Activated T-cell treated with anti-CD3 and anti-CD28 coated beads, Interleukin-2, amount 50 U/mL, for 1 hour (primary cell): ENCODE data around the gene CD69.
A peak's percentile ranks its signal among the peaks of the same experiment; 100 is the strongest.

ENCODE experiments used
- DNase-seq: peaks from one replicate; pipeline ENCODE4 v3.0.0-alpha.2; 2020

The CD69 gene

GRCh38 chr12:9779209-9779608, 18.5 kb upstream of the CD69 start:
- no peak for DNase-seq

DNA sequence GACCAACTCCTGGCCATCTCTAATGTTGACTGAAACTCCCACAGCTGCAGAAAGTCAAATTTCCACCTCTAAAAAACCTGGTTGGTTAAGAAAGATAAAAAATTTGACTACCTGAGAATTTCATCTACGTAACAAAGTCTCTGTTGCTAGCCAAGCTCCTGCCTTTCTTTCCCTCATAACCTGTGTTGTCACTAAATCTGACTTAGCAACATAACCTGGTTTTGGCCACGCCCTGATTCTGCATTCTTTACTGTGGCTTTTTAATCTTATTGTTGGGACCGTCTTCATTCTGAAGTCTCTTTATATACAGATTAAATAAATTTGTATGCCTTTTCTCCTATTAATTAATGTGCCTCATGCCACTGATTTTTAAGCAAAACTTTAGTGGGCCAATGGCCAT, 16.1 kb upstream of the CD69 start:
- no peak for DNase-seq

DNA sequence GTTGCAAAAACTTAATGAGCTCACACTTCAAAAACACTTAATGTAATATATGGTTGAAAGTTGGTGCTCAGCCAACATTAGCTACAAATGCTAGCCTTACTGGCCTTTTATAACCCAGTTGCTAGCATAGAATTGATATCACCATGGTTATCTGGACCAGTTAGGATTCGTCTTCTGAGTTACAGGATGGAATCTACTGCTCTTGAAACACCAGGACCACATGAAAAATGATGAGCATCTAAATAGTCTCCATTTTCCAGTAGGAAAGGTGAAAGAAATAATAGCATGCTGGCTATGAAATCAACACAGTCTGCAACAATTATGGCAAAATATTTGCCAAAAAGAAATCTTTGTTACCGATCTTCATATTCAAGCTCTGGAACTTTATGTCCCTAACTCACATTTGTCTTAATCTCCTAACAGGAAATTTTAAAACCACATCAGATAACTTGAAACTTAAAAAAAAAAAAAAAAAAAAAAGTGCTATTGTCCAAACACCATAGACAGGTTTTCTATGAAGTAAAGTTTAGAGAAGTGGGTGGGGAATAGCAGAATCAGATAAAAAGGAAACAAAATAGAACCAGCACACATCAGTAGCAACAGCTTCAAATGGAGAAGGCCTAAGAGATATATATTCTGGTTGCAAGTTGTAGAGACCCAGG, 12.6 kb upstream of the CD69 start:
- DNase-seq: no peak

- DNase-seq: no peak
These were observed 2.3 kb upstream of the CD69 start for GRCh38 chr12:9763025-9763424.

DNA sequence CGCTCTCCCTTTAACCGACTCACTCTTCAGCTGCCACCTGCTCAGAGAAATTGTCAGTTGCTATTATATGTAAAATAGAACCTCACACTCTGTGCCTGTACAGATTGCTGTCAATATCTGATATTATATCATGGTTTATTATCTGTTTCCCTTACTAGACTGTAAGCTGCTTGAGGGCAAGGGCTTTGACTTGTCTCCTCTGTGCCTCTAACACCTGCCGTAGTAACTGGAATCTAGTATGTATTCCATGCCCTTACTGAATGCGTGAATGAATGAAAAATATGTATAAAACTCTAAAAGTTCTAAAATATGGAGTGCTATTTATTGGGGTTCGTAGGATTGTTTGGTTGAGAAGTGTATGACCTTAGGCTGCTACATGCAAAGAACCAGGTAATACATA, 1.7 kb upstream of the CD69 start:
- DNase-seq: no peak

DNA sequence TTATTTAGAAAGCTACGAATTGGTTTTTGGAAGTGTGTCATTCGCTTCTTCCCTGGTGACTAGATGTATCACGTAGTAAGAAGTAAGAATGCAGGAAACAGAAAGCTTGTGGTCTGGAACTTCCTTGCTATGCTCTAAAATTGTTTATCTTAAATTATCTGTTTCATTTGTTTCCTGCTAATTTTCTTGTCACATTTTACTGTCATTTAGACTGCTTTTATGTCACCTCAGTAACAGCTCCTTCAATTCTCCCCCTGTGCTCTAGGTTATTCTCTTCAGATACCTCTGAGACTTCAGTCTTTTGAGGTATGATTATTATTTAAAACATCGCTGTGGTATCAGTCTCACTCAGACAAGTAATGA, 699 bp upstream of the CD69 start:
- DNase-seq: no peak

DNA sequence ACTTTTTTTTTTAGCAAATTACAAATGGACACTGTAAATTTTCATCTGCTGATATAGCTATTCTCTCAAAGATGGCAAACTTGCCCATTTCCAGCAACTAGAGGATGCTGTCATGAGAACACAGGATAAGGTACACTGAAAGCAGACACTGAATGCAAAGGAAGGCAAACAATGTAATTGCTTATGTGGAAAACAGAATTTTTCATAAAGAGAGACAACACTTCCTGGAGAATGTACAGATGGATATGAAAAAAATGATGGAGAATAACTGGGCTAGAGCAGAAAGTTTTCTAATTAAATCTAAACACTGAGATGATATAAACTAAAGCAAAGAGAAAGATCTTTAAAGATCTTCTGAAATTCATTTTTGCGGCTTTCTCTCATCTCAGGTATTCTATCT, 581 bp downstream of the CD69 start:
- DNase-seq: no peak

GRCh38 chr12:9759694-9760093, 1.0 kb downstream of the CD69 start:
- DNase-seq: no peak

DNA sequence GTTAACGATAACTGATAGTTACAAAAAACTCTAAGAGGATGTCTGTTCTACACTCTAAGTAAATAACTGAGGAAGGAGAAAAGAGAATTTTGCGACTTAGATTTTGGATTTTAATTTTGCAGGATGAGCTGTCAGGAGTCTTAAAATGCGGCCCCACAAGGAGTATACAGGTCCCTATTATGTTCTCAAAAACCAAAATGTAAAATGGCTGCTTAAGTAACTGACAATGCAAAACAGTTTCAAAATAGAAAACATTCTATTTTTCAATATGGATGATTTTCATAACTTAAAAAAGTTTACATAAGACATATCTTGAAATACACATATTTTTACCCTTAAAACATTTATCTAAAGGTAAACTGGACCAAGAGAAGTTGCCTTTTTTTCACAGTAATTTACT, 2.6 kb downstream of the CD69 start:
- no peak for DNase-seq

DNA sequence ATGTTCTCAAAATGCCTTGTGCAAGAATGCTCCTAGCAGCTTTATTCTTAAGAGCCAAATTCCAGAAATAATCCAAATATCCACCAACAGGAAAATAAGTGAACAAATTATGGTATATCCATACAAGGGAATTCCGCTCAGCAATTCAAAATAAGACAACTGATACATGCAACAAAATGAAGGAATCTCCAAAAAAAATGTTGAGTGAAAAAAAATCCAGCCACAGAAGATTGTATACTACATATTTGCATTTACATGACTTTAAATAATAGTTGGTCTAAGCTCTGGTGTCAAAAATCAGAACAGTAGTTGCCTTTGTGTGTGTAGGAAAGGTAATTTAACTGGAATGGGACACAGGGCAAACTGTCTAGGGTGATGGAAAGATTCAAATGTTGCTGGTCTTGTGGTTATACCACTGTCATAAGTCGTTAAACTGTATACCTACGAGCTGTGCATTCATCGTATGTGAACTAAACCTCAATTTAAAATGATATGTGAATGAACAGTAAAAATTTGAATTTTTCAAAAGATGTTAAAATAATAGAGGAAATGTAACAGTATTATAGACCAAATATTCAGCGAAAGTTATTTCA, 3.2 kb downstream of the CD69 start:
- DNase-seq: no peak

DNA sequence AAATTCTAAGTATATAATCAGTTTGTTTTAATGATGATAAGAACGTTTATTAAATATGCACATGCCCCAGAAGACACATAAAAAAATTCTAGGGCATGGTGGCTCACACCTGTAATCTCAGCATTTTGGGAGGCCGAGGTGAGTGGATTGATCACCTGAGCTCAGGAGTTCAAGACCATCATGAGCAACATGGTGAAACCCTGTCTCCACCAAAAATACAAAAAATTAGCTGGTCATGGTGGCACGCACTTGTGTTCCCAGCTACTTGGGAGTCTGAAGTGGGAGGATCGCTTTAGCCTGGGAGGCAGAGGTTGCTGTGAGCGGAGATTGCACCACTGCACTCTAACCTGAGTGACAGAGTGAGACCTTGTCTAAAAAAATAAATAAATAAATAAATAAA, 4.0 kb downstream of the CD69 start:
- DNase-seq: peak; percentile 42

DNA sequence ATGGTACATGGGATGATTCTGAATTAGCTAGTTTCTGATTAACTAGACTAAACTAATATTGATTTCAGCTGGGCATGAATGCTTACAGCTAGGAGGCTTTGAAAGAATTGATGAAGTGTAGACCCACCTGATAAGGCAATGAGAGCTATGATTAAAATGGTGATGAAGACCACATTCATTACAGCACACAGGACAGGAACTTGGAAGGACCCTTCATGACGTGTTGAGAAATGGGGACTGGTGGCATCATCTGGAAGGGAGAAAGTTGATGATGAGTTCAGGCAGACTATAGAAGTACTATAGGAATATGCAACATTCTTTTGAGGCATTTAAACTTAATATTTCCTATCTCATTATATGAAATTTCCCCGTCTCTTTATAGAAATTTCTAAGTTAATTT, 4.5 kb downstream of the CD69 start:
- DNase-seq: no peak

DNA sequence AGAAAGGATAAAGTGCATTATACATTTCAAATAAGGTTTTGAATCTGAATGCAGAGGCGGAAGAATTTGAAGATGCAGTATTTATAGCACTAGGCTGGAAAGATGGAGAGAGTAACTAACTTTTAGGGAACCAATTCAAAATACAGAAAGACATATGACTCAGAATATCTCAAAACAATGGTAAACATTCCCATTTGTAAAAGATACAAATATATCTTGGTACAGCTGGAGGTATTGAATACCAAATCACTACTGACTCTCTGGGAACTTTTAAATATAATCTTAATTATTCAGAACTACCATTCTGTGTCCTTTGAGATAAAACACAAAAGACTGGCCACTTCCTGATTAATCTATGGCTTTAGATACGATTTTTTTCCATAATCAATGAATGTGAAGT, 5.1 kb downstream of the CD69 start:
- no peak for DNase-seq

- no peak for DNase-seq
These were observed 5.7 kb downstream of the CD69 start for GRCh38 chr12:9755035-9755434.

GRCh38 chr12:9754099-9754927, 6.4 kb downstream of the CD69 start:
- DNase-seq: no peak

- DNase-seq: no peak
These were observed 7.2 kb downstream of the CD69 start for GRCh38 chr12:9753498-9753897.

DNA sequence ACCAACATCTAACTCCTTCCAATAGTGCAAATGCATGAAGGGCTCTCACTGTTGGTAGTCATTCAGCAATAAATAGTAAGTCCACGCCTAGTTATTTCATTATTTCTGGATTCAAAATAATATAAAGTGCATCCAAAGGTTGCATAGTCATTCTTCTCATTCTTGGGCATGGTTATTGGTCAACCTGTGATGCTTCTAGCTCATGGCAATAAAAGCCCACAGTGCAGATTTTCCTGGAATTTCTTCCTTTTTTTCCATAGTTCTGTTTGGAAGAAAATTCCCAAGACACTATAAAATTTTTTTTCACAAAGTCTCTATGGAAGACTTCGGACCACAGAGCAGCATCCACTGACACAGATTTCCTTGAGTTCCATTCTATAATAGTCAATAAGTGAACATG, 7.6 kb downstream of the CD69 start:
- no peak for DNase-seq

DNA sequence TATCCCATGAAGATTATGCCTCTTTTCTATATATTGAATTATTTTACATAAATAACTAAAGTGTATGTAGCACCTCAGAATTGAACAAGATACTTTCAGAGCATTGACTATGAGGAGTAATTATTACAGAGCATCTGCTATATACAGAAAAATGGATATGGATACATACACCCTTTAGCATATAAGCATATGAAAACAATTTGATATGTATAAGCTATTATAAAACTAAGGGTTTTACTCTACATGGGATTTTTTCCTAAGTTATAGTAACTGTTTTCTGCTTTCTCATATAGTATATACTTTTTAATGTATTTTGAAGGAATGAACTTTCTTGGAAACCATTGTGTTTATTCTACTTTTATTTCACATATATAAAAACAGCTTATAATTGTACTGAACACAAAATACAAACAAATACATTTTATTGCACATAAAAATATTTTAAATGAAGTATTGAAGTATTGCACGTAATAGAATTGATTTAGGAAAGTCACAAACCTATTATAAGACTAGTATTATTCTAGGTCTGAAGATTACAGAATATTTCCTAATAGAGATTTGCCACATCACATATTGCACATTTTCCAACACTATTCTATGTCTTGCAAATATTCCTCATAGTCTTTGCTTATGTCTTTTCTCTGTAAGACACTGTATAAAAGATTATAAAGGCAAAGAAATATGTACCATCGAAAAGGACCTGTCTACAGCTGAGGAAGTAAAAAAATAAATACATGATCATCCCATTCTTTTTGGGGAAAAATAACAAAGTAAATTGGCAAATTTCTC, 8.4 kb downstream of the CD69 start:
- DNase-seq: no peak

DNA sequence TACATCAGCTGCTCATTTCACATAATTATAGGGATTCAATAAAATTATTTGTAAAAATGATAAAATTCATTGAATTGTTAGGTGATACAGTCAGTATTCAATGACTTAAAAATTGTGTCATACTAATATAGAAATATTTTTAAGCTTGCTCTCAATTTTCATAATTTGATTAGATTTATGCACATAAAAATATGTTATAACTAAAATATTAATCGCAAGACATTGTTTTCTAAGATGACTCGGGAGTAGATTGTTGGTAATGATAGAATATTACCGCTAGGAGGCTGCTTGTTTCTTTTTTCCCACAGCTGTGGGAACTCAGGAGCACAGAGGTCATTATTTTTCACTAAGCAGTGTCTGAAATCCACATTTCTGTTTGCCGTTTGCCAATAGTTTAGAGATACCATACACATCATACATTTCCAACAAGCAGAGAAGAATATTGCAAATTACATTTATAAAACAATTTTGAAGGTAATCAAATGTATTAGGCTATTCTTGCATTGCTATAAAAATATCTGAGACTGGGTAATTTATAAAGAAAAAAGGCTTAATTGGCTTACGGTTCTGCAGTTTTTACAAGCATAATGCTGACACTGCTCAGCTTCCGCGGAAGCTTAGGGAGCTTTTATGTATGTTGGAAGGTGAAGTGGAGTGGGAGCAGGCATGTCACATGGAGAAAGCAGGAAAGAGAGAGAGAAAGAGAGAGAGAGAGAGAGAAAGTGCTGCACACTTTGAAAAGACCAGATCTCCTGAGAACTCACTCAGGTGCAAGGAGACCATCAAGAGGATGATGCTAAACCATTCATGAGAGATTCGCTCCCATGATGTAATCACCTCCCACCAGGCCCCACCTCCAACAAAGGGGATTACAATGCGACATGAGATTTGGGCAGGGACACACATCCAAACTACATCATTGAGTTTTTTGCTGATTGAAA, 9.2 kb downstream of the CD69 start:
- DNase-seq: peak; percentile 66

DNA sequence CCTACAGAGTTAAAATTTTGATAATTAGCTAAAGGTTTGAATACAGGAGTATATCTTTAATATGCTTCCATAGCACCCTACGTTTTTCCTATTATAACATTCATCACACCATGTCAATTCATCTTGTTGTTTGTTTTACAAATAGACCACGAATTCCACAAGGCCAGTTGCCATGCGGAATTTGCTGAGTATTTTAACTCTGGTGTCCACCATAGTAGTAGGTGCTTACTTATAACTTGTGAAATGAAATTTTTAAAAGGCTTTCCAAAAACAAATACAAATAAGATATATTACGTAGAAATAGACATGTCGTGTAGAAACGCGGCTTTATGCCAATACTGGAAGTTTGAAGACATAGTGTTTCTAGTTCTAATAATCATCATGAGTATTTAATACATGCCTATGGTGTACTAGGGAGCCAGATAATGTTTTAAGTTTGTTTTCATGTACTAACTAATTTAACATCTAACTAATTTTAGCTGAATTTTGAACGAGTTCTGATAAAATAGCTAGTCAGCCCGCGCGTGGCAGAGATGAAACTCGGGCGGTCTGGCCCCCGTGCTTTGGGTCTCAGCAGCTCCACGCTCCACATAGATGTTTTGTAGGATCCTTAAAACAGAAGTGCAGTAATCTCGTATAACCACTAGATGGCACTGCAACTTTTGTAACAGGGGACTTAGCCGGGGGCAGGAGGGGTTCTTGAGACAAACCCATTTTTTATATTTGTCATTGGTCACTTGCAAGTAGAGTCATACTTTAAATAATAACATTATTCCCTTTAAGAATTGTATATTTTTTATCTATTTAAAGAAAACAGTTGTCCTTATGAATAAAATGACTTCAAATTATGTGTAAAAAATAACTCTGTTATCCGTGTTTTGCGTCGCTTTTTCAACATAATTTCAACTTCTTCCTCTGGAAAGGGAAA, 10.2 kb downstream of the CD69 start:
- DNase-seq: peak; percentile 73

GRCh38 chr12:9749640-9750039, 11.1 kb downstream of the CD69 start:
- DNase-seq: no peak
